ENCODE data around the gene CDC14A.

The CDC14A gene

DNA sequence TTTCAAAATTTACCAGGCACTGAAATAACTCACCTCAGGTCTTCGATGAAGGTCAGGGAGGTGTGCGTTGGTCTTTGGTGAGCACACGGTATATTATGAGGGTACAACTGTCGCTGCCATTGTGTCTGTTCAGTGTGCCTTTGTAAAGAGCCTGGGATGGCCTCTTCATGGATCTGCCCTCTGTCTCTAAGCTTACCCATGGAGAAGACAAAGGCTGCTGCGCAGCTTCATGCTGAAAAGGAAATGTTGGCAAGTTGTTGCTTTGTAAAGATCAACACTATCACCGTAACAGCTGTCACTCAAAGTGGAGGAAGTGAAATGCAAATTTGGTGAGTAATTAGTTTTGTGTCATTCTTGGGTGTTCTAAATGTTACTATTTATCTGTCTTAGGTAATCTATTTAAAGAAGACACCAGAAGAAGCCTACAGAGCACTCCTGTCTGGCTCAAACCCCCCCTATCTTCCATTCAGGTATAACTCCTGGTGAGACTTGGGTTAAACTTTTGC, 71.6 kb downstream of the CDC14A start:
- H3F3A ChIP-seq (ENCODE audit: insufficient read depth), result no peaks in the 10 kb centered on the region
- no peak overlapping the region for H3K4me3 ChIP-seq (ENCODE audit: insufficient read depth, low read length, poor library complexity, severe bottlenecking)
- H3K27ac ChIP-seq (ENCODE audit: low read depth, low read length), result no peak overlapping the region
- TF ChIP-seq EZH2phosphoT487 (conservative IDR thresholded peaks at IDR 0.05; ENCODE audit: low read length), result no peak
- TF ChIP-seq, protein P1, sequence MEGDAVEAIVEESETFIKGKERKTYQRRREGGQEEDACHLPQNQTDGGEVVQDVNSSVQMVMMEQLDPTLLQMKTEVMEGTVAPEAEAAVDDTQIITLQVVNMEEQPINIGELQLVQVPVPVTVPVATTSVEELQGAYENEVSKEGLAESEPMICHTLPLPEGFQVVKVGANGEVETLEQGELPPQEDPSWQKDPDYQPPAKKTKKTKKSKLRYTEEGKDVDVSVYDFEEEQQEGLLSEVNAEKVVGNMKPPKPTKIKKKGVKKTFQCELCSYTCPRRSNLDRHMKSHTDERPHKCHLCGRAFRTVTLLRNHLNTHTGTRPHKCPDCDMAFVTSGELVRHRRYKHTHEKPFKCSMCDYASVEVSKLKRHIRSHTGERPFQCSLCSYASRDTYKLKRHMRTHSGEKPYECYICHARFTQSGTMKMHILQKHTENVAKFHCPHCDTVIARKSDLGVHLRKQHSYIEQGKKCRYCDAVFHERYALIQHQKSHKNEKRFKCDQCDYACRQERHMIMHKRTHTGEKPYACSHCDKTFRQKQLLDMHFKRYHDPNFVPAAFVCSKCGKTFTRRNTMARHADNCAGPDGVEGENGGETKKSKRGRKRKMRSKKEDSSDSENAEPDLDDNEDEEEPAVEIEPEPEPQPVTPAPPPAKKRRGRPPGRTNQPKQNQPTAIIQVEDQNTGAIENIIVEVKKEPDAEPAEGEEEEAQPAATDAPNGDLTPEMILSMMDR (IDR thresholded peaks at IDR 0.05; ENCODE audit: insufficient read depth, low read length, poor library complexity, severe bottlenecking), result no peak
- H2AFZ ChIP-seq (ENCODE audit: low read depth, low read length, severe bottlenecking), result no peak overlapping the region
- H3K9me3 ChIP-seq (ENCODE audit: insufficient read depth, low read length), result no peaks in the 10 kb centered on the region
- no peaks in the 10 kb centered on the region for H3K9me2 ChIP-seq (replicated peaks; ENCODE audit: insufficient read depth, low read length)
- H3K4me2 ChIP-seq (ENCODE audit: low read depth, low read length, poor library complexity, severe bottlenecking), result no peak overlapping the region
- H3K27me3 ChIP-seq (ENCODE audit: low read length), result no peaks in the 10 kb centered on the region
- no peaks in the 10 kb centered on the region for H3K79me2 ChIP-seq (ENCODE audit: insufficient read depth, low read length)
- H3K9ac ChIP-seq (ENCODE audit: low read length), result no peak overlapping the region
- no peaks in the 10 kb centered on the region for H4K20me1 ChIP-seq (ENCODE audit: low read depth, low read length)
- H3K36me3 ChIP-seq (ENCODE audit: low read length), result no peaks in the 10 kb centered on the region

DNA sequence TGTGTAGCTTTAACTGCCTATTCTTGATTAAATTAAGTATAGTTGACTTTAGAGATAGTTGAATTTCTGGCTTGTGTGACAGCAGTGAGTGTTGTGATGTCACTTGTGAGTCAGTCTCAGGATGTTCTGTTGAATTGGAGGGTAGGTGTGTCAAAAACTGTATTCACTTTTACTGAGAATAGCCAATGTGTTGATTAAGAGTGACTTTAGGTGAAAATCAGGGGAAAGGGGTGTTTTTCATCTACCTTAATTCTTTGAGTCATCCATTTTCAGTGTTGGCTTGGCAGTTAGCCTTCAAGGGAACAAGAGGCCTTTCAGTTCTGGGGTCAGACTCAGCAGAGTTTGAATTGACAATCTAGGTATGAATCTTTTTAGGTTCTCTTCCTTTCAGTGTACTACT, 75.9 kb downstream of the CDC14A start:
- no peaks in the 10 kb centered on the region for H3K9me2 ChIP-seq (replicated peaks; ENCODE audit: insufficient read depth, low read length)
- no peaks in the 10 kb centered on the region for H3K9me3 ChIP-seq (ENCODE audit: insufficient read depth, low read length)
- H3K4me2 ChIP-seq (ENCODE audit: low read depth, low read length, poor library complexity, severe bottlenecking), result no peak overlapping the region
- H3K9ac ChIP-seq (ENCODE audit: low read length), result no peak overlapping the region
- H3F3A ChIP-seq (ENCODE audit: insufficient read depth), result no peaks in the 10 kb centered on the region
- no peaks in the 10 kb centered on the region for H4K20me1 ChIP-seq (ENCODE audit: low read depth, low read length)
- no peak overlapping the region for H2AFZ ChIP-seq (ENCODE audit: low read depth, low read length, severe bottlenecking)
- no peaks in the 10 kb centered on the region for H3K36me3 ChIP-seq (ENCODE audit: low read length)
- no peak for TF ChIP-seq EZH2phosphoT487 (conservative IDR thresholded peaks at IDR 0.05; ENCODE audit: low read length)
- no peak overlapping the region for H3K27ac ChIP-seq (ENCODE audit: low read depth, low read length)
- no peaks in the 10 kb centered on the region for H3K27me3 ChIP-seq (ENCODE audit: low read length)
- H3K79me2 ChIP-seq (ENCODE audit: insufficient read depth, low read length), result no peaks in the 10 kb centered on the region
- no peak overlapping the region for H3K4me3 ChIP-seq (ENCODE audit: insufficient read depth, low read length, poor library complexity, severe bottlenecking)

- no peaks in the 10 kb centered on the region for H3K27me3 ChIP-seq (ENCODE audit: low read length)
- no peaks in the 10 kb centered on the region for H4K20me1 ChIP-seq (ENCODE audit: low read depth, low read length)
- H3K9ac ChIP-seq (ENCODE audit: low read length), result no peak overlapping the region
- TF ChIP-seq, protein P1 (IDR thresholded peaks at IDR 0.05; ENCODE audit: insufficient read depth, low read length, poor library complexity, severe bottlenecking), result no peak
- TF ChIP-seq EZH2phosphoT487 (conservative IDR thresholded peaks at IDR 0.05; ENCODE audit: low read length), result no peak
- H3K9me2 ChIP-seq (replicated peaks; ENCODE audit: insufficient read depth, low read length), result no peaks in the 10 kb centered on the region
- no peak overlapping the region for H3K27ac ChIP-seq (ENCODE audit: low read depth, low read length)
- H3K4me2 ChIP-seq (ENCODE audit: low read depth, low read length, poor library complexity, severe bottlenecking), result no peak overlapping the region
- no peaks in the 10 kb centered on the region for H3F3A ChIP-seq (ENCODE audit: insufficient read depth)
- H2AFZ ChIP-seq (ENCODE audit: low read depth, low read length, severe bottlenecking), result no peak overlapping the region
- H3K4me3 ChIP-seq (ENCODE audit: insufficient read depth, low read length, poor library complexity, severe bottlenecking), result no peak overlapping the region
- H3K36me3 ChIP-seq (ENCODE audit: low read length), result no peaks in the 10 kb centered on the region
- no peaks in the 10 kb centered on the region for H3K79me2 ChIP-seq (ENCODE audit: insufficient read depth, low read length)
- no peaks in the 10 kb centered on the region for H3K9me3 ChIP-seq (ENCODE audit: insufficient read depth, low read length)
Observed at GRCh38 chr1:100430325-100430756, 78.0 kb downstream of the CDC14A start.

DNA sequence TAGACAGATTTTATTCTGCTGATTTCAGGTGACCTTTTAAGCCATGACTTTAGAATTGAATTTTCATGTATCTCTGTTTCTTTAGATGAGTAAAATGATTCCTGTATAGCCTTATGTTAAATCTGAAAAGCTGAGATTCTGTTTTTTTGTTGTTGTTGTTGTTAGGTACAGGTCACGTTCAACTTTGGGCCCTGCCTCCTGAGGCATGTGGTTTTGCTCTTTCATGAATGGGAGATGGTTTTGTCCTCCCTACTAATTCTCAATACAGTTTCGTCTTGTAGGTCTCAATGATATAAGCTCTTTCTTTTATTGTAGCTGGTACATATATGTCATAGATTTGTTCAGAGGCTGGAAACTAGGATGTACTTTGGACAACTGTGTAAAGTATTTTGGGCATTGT, 79.6 kb downstream of the CDC14A start:
- no peak overlapping the region for H3K4me3 ChIP-seq (ENCODE audit: insufficient read depth, low read length, poor library complexity, severe bottlenecking)
- no peaks in the 10 kb centered on the region for H3K36me3 ChIP-seq (ENCODE audit: low read length)
- no peaks in the 10 kb centered on the region for H4K20me1 ChIP-seq (ENCODE audit: low read depth, low read length)
- TF ChIP-seq EZH2phosphoT487 (conservative IDR thresholded peaks at IDR 0.05; ENCODE audit: low read length), result no peak
- TF ChIP-seq, protein P1 (IDR thresholded peaks at IDR 0.05; ENCODE audit: insufficient read depth, low read length, poor library complexity, severe bottlenecking), result no peak
- no peaks in the 10 kb centered on the region for H3K27me3 ChIP-seq (ENCODE audit: low read length)
- no peak overlapping the region for H3K9ac ChIP-seq (ENCODE audit: low read length)
- H3K9me2 ChIP-seq (replicated peaks; ENCODE audit: insufficient read depth, low read length), result no peaks in the 10 kb centered on the region
- H2AFZ ChIP-seq (ENCODE audit: low read depth, low read length, severe bottlenecking), result no peak overlapping the region
- H3F3A ChIP-seq (ENCODE audit: insufficient read depth), result no peaks in the 10 kb centered on the region
- H3K79me2 ChIP-seq (ENCODE audit: insufficient read depth, low read length), result no peaks in the 10 kb centered on the region
- no peaks in the 10 kb centered on the region for H3K9me3 ChIP-seq (ENCODE audit: insufficient read depth, low read length)
- no peak overlapping the region for H3K4me2 ChIP-seq (ENCODE audit: low read depth, low read length, poor library complexity, severe bottlenecking)
- H3K27ac ChIP-seq (ENCODE audit: low read depth, low read length), result no peak overlapping the region
